Mucosa of stomach (tissue), 1 donor: Measurements from ENCODE around the gene TGFBR3L.
A peak's percentile ranks its signal among the peaks of the same experiment; 100 is the strongest.

Source experiments
- H3K27me3 ChIP-seq: one replicate; pipeline ENCODE4 v1.7.0; 2013; ENCODE audit warnings: mild to moderate bottlenecking, low read length; ENCODE audit not compliant: control insufficient read depth, insufficient read depth
- H3K36me3 ChIP-seq: one replicate; pipeline ENCODE4 v1.7.0; 2013; ENCODE audit warnings: low read length; ENCODE audit not compliant: control insufficient read depth, insufficient read depth
- H3K4me1 ChIP-seq: one replicate; pipeline ENCODE4 v1.7.0; 2013; ENCODE audit warnings: mild to moderate bottlenecking, low read length; ENCODE audit not compliant: control insufficient read depth, insufficient read depth
- H3K4me3 ChIP-seq: one replicate; pipeline ENCODE4 v1.7.0; 2013; ENCODE audit warnings: low read length
- H3K9ac ChIP-seq: one replicate; pipeline ENCODE4 v1.7.0; 2013; ENCODE audit warnings: mild to moderate bottlenecking, low read length, moderate library complexity
- H3K9me3 ChIP-seq: one replicate; pipeline ENCODE4 v1.7.0; 2013; ENCODE audit warnings: mild to moderate bottlenecking, low read length, moderate library complexity; ENCODE audit not compliant: control insufficient read depth
- donor health status: Pancreatic carcinoma.

TGFBR3L gene

GRCh38 chr19:7931221-7932061 lies 16.8 kb downstream of the TGFBR3L start:
- no peaks in the 10 kb centered on the region for H3K27me3 ChIP-seq
- peaks cover 7% of the 10 kb centered on the region for H3K36me3 ChIP-seq
- no peaks in the 10 kb centered on the region for H3K9me3 ChIP-seq
- H3K4me3 ChIP-seq = no peak overlapping the region
- peaks cover 2% of the 10 kb centered on the region for H3K4me1 ChIP-seq
- no peak overlapping the region for H3K9ac ChIP-seq

DNA sequence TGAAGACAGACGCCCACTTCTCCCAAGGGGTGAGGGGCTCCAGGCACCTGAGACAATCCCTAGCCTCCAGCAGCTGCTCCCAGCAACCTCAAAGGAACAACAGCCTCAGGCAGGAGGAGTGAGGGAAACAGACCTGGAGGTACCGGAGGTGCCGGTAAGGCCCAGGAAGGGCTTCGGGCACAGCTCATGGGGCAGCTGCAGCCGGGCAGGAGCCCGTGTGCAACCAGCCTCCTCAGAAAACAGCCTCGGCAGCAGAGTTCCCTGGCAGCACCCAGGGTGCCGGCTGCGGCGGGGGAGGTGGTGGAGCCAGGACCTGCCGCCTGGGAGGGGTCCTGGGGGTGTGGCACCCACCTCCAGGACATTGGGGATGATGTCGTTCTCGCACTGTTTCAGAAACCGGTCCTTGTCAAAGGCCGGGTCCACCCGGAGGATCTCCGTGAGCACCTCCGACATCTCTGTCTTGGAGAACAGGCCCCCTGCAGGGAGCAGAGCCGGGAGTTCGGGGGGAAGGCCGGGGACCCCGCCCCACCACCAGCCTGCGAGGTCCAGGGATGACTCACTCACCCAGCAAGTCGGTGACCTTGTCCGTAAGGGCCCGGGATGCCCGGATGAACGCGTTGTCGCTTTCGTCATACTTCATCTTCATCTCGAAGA lies 17.8 kb downstream of the TGFBR3L start:
- Histone ChIP-seq H3K9ac (no peak overlapping the region), H3K36me3 (peaks cover 7% of the 10 kb centered on the region), H3K4me1 (no peaks in the 10 kb centered on the region), H3K4me3 (no peak overlapping the region), H3K27me3 (no peaks in the 10 kb centered on the region), H3K9me3 (no peaks in the 10 kb centered on the region)

DNA sequence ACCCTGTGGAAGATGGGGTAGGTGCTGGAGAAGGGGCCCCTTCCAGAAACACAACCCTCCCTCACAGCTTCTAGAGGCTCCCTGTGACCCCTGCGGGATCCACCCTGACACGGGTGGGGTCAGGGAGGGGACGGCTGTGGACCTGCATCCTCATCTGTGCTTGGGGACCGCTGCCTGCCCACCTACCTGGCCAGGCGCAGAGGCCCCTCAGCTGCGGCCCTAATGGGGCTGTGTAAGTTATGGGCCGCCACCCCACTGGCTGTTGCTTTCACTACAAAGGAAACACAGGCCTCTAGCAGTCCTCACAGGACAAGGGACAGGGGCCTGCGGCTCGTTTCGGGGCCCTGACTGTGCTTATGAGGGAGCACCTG lies 18.3 kb downstream of the TGFBR3L start:
- peaks cover 7% of the 10 kb centered on the region for H3K36me3 ChIP-seq
- no peaks in the 10 kb centered on the region for H3K4me1 ChIP-seq
- no peaks in the 10 kb centered on the region for H3K27me3 ChIP-seq
- no peak overlapping the region for H3K9ac ChIP-seq
- H3K4me3 ChIP-seq = no peak overlapping the region
- H3K9me3 ChIP-seq = no peaks in the 10 kb centered on the region

GRCh38 chr19:7933411-7933810 lies 18.8 kb downstream of the TGFBR3L start:
- Histone ChIP-seq H3K9ac (no peak overlapping the region), H3K4me3 (no peak overlapping the region), H3K36me3 (peaks cover 7% of the 10 kb centered on the region), H3K9me3 (no peaks in the 10 kb centered on the region), H3K27me3 (no peaks in the 10 kb centered on the region), H3K4me1 (no peaks in the 10 kb centered on the region)

- Histone ChIP-seq H3K27me3 (no peaks in the 10 kb centered on the region), H3K4me3 (no peak overlapping the region), H3K36me3 (peaks cover 7% of the 10 kb centered on the region), H3K4me1 (no peaks in the 10 kb centered on the region), H3K9me3 (no peaks in the 10 kb centered on the region), H3K9ac (no peak overlapping the region)
Measured at GRCh38 chr19:7933828-7934725, 19.4 kb downstream of the TGFBR3L start.

- Histone ChIP-seq H3K27me3 (no peaks in the 10 kb centered on the region), H3K4me1 (no peaks in the 10 kb centered on the region), H3K36me3 (peaks cover 7% of the 10 kb centered on the region), H3K4me3 (no peak overlapping the region), H3K9me3 (no peaks in the 10 kb centered on the region), H3K9ac (no peak overlapping the region)
Measured at GRCh38 chr19:7934766-7935165, 20.1 kb downstream of the TGFBR3L start.

DNA sequence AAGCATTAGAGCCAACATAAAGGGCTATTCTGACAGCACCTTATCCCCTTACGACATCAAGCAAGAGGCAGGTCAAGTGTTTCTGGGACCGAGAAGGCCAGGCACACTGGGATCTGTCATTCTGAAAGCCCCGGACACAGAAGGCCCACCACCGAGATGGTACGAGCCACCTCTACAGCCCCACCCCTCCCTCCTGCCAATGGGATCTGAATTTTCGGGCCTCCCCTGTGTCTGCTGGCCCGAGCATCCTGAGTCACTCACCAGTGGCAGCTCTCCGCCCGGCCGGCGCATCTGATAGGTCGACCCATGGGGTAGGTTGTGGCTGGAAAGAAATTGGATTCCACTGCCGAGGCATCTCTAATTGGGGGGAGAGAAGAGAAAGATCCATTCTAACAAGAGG lies 26.2 kb downstream of the TGFBR3L start:
- H3K4me3 ChIP-seq = no peak overlapping the region
- no peaks in the 10 kb centered on the region for H3K27me3 ChIP-seq
- H3K4me1 ChIP-seq = peaks cover 9% of the 10 kb centered on the region
- peaks cover 4% of the 10 kb centered on the region for H3K36me3 ChIP-seq
- H3K9me3 ChIP-seq = no peaks in the 10 kb centered on the region
- no peak overlapping the region for H3K9ac ChIP-seq

DNA sequence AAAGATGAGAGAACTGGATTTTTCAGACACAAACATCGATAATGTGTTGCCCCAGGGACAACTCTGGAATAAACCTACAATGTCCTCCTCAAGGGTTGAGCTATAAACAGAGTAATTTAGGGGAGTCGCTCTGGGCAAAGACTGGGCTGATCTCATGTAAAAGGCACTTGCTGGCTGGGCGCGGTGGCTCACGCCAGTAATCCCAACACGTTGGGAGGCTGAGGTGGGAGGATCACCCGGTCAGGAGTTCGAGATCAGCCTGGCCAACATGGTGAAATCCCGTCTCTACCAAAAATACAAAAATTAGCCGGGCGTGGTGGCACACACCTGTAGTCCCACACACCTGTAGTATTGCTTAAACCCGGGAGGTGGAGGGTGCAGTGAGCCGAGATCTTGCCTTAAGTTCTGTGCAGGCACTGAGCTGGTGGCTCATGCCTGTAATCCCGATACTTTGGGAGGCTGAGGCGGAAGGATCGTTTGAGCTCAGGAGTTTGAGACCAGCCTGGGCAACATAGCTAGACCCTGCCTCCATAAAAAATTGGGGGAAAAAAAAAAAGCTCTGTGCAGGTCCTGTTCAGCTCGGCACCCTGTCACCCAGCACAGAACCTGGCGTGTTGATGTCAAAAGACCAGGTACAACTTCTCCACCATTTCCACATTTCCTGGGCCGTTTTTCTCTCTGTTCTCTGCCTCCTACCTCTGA lies 27.4 kb downstream of the TGFBR3L start:
- Histone ChIP-seq H3K4me1 (peaks cover 9% of the 10 kb centered on the region), H3K9ac (peak overlapping the region; percentile 98), H3K36me3 (peaks cover 4% of the 10 kb centered on the region), H3K4me3 (no peak overlapping the region), H3K9me3 (no peaks in the 10 kb centered on the region), H3K27me3 (no peaks in the 10 kb centered on the region)

- peaks cover 9% of the 10 kb centered on the region for H3K4me1 ChIP-seq
- peak overlapping the region; percentile 89 for H3K4me3 ChIP-seq
- H3K9me3 ChIP-seq = no peaks in the 10 kb centered on the region
- H3K27me3 ChIP-seq = no peaks in the 10 kb centered on the region
- H3K9ac ChIP-seq = peak overlapping the region; percentile 98
- peaks cover 4% of the 10 kb centered on the region for H3K36me3 ChIP-seq
Measured at GRCh38 chr19:7942981-7943443, 28.4 kb downstream of the TGFBR3L start.

DNA sequence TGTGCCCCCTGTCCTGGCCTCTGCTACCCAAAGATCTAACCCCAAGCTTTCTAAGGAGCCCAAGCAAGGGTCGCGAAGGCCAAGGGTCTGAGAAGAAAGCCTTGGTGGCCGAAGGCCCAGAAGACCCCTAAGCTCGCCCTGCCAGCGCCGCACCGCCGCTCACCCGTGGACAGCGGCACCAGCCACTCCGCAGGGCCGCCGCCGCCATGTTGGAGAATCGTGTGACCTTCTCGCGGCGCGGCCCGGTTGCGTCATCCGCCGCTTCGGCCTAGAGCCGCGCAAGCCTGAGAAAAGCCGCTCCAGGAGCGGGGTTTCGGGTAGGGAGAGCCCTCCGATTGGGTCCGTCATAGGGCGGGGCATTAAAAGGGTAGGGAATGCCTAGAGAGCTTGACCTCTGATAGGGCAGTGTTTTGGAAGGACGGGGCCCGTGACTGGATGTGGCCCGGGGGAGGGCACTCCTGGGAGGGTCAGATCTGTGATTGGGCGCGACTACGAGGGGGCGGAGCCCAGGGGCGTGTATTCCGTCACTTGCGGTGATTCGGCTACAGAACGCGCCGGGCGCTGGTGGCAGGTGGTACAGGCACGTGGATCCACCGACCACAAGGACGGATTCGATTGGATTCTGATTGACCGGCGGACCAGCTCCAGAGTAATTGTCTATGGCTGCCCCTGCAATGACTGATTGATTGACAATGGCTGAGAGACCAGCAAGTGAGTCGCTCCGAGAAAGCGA lies 29.0 kb downstream of the TGFBR3L start, which contains the start of gene TIMM44:
Gene TIMM44, minus strand, starts transcription at position 223 of the 733 bp plus-strand sequence. Its CDS starts 15 bp downstream, at position 208.
- no peaks in the 10 kb centered on the region for H3K9me3 ChIP-seq
- peaks cover 4% of the 10 kb centered on the region for H3K36me3 ChIP-seq
- H3K4me3 ChIP-seq = peak within 1 kb of the TSS; percentile 89
- peaks cover 9% of the 10 kb centered on the region for H3K4me1 ChIP-seq
- H3K9ac ChIP-seq = peak within 1 kb of the TSS; percentile 98
- H3K27me3 ChIP-seq = no peaks in the 10 kb centered on the region
